Activated T-cell treated with anti-CD3 and anti-CD28 coated beads, Interleukin-2, amount 50 U/mL, for 1 hour (primary cell): Measurements from ENCODE around the gene ITGA11.

Source experiments
- DNase-seq: peaks from one replicate; pipeline ENCODE4 v3.0.0-alpha.2; 2020

Gene ITGA11

GRCh38 chr15:68447976-68448755 lies 16.2 kb upstream of the ITGA11 start:
- DNase-seq: no peak

GRCh38 chr15:68447209-68447608 lies 15.2 kb upstream of the ITGA11 start:
- no peak for DNase-seq

- DNase-seq: no peak
Observed at GRCh38 chr15:68445351-68445750, 13.4 kb upstream of the ITGA11 start.

- no peak for DNase-seq
Observed at GRCh38 chr15:68444336-68444735, 12.4 kb upstream of the ITGA11 start.

- DNase-seq: no peak
Observed at GRCh38 chr15:68442903-68443302, 10.9 kb upstream of the ITGA11 start.

- DNase-seq: no peak
Observed at GRCh38 chr15:68442041-68442440, 10.1 kb upstream of the ITGA11 start.

GRCh38 chr15:68441045-68441743 lies 9.2 kb upstream of the ITGA11 start:
- no peak for DNase-seq

- DNase-seq: no peak
Observed at GRCh38 chr15:68440136-68440535, 8.2 kb upstream of the ITGA11 start.

- DNase-seq: no peak
Observed at GRCh38 chr15:68439506-68439905, 7.5 kb upstream of the ITGA11 start.

GRCh38 chr15:68436680-68437079 lies 4.7 kb upstream of the ITGA11 start:
- DNase-seq: no peak

- no peak for DNase-seq
Observed at GRCh38 chr15:68435966-68436365, 4.0 kb upstream of the ITGA11 start.

- DNase-seq: no peak
Observed at GRCh38 chr15:68434021-68434420, 2.1 kb upstream of the ITGA11 start.

GRCh38 chr15:68433551-68433950 lies 1.6 kb upstream of the ITGA11 start:
- no peak for DNase-seq

GRCh38 chr15:68432441-68433064 lies 590 bp upstream of the ITGA11 start:
- no peak for DNase-seq

- DNase-seq: no peak
Observed at GRCh38 chr15:68431037-68431791, 749 bp downstream of the ITGA11 start.

- no peak for DNase-seq
Observed at GRCh38 chr15:68430471-68431036, 1.4 kb downstream of the ITGA11 start.

- no peak for DNase-seq
Observed at GRCh38 chr15:68429691-68430470, 2.1 kb downstream of the ITGA11 start.

GRCh38 chr15:68428431-68428940 lies 3.5 kb downstream of the ITGA11 start:
- DNase-seq: no peak

GRCh38 chr15:68427963-68428362 lies 4.0 kb downstream of the ITGA11 start:
- DNase-seq: no peak

- DNase-seq: no peak
Observed at GRCh38 chr15:68427366-68427765, 4.6 kb downstream of the ITGA11 start.

GRCh38 chr15:68426116-68426515 lies 5.8 kb downstream of the ITGA11 start:
- no peak for DNase-seq
